H1 (cell line): ENCODE results near the gene PHF13. TPM values are rescaled to one million over a fixed set of nuclear protein-coding genes. Genes with fewer than 3 reads are reported as not detected.

Experiments used
- CTCF ChIA-PET: fragments of 300-600 bp; sonication (Branson Sonifier 250); formaldehyde crosslinking; loops from one replicate; lab custom pipeline; 2021; ENCODE audit not compliant: partially characterized antibody; lab: Charles Lee
- POLR2A ChIA-PET: fragments of 300-600 bp; sonication (Branson Sonifier 250); formaldehyde crosslinking; loops from one replicate; lab custom pipeline; 2021; ENCODE audit warnings: inconsistent platforms; ENCODE audit not compliant: partially characterized antibody; lab: Charles Lee
- DNase-seq, 2 experiments: peaks; one replicate each; pipeline versions ENCODE4 v3.0.0 to v3.0.0-alpha.2; 2010 to 2022; ENCODE audit warnings: low spot score in 2 of 2, low read depth in 1 of 2, mixed read lengths in 1 of 2
- FAIRE-seq: peaks from 2 replicates; lab custom pipeline; 2011; peaks lifted over from hg19 to GRCh38; lab: Jason Lieb, UNC
- H2AFZ ChIP-seq: 2 replicates; pipeline ENCODE4 v1.8.1; 2012; ENCODE audit warnings: low read length, inconsistent platforms
- H2AK5ac ChIP-seq: 2 replicates; pipeline ENCODE4 v1.6.1; 2013; ENCODE audit warnings: low read depth, low read length
- H2BK120ac ChIP-seq: replicated peaks from 2 replicates; pipeline ENCODE3; 2013; ENCODE audit warnings: low read depth, low read length, inconsistent platforms
- H2BK12ac ChIP-seq: 2 replicates; pipeline ENCODE4 v1.6.1; 2013; ENCODE audit warnings: low read depth, low read length
- H2BK15ac ChIP-seq: 2 replicates; pipeline ENCODE4 v1.6.1; 2013; ENCODE audit warnings: low read length
- H2BK20ac ChIP-seq: 2 replicates; pipeline ENCODE4 v1.6.1; 2013; ENCODE audit warnings: low read length
- H2BK5ac ChIP-seq: 2 replicates; pipeline ENCODE4 v1.6.1; 2013; ENCODE audit warnings: low read depth, low read length
- H3K14ac ChIP-seq: 2 replicates; pipeline ENCODE4 v1.6.1; 2013; ENCODE audit warnings: inconsistent platforms; ENCODE audit not compliant: insufficient read length
- H3K18ac ChIP-seq: 2 replicates; pipeline ENCODE4 v1.6.1; 2013; ENCODE audit warnings: low read length; ENCODE audit errors: extremely low read depth
- H3K23ac ChIP-seq: 2 replicates; pipeline ENCODE4 v1.6.1; 2013; ENCODE audit warnings: inconsistent platforms; ENCODE audit not compliant: insufficient read length
- H3K23me2 ChIP-seq: 2 replicates; pipeline ENCODE4 v1.6.1; 2013; ENCODE audit warnings: low read depth, low read length
- H3K27ac ChIP-seq: 2 replicates; pipeline ENCODE4 v1.6.1; 2011; ENCODE audit warnings: low read depth, low read length, inconsistent platforms
- H3K27me3 ChIP-seq, 4 experiments: replicated peaks in 1 of 4; 1 replicate in 1 of 4; 2 replicates in 3 of 4; pipeline versions ENCODE4 v1.6.1 to v1.8.1; 2011 to 2013; ENCODE audit warnings: low read length in 3 of 4, mild to moderate bottlenecking in 3 of 4, inconsistent platforms in 2 of 4, mixed read lengths in 2 of 4, moderate library complexity in 1 of 4; ENCODE audit not compliant: control insufficient read depth in 3 of 4, insufficient read depth in 3 of 4; ENCODE audit errors: extremely low read depth in 1 of 4
- H3K36me3 ChIP-seq, 4 experiments: 2 replicates each; pipeline versions ENCODE4 v1.6.1 to v1.8.1; 2011 to 2013; ENCODE audit warnings: mild to moderate bottlenecking in 4 of 4, low read length in 3 of 4, moderate library complexity in 2 of 4, control low read depth in 1 of 4, inconsistent platforms in 1 of 4; ENCODE audit not compliant: insufficient read depth in 4 of 4, control insufficient read depth in 2 of 4
- H3K4ac ChIP-seq: replicated peaks from 2 replicates; pipeline ENCODE3; 2013; ENCODE audit warnings: low read length, low read depth, mixed read lengths, inconsistent platforms; ENCODE audit not compliant: insufficient read length
- H3K4me1 ChIP-seq, 4 experiments: replicated peaks in 1 of 4; 1 replicate in 1 of 4; 2 replicates in 3 of 4; pipeline versions ENCODE4 v1.6.1 to v1.8.1; 2011 to 2013; ENCODE audit warnings: low read length in 3 of 4, inconsistent platforms in 2 of 4, mixed read lengths in 1 of 4; ENCODE audit not compliant: insufficient read depth in 4 of 4, control insufficient read depth in 3 of 4
- H3K4me2 ChIP-seq, 2 experiments: 2 replicates each; pipeline versions ENCODE4 v1.6.1 to v1.8.1; 2011 to 2013; ENCODE audit warnings: low read depth in 2 of 2, low read length in 2 of 2, control low read depth in 1 of 2, inconsistent platforms in 1 of 2, mild to moderate bottlenecking in 1 of 2; ENCODE audit not compliant: insufficient read depth in 1 of 2
- H3K4me3 ChIP-seq, 4 experiments: fragments of 200-600, 300-600 bp in 1 of 4; sonication (generic), shearing (Covaris generic), sonication (Bioruptor Twin) in 1 of 4; 2 replicates each; pipeline versions ENCODE4 v1.5.1 to v1.8.1; 2011 to 2016; ENCODE audit warnings: low read length in 4 of 4, low read depth in 3 of 4, control low read depth in 2 of 4, inconsistent platforms in 2 of 4, mild to moderate bottlenecking in 2 of 4, mixed read lengths in 1 of 4, moderate library complexity in 1 of 4; ENCODE audit not compliant: insufficient read depth in 2 of 4; ENCODE audit errors: extremely low read depth in 1 of 4
- H3K56ac ChIP-seq: replicated peaks from 2 replicates; pipeline ENCODE3; 2013; ENCODE audit warnings: low read depth, mild to moderate bottlenecking, mixed read lengths, low read length, inconsistent platforms; ENCODE audit not compliant: insufficient read length
- H3K79me1 ChIP-seq: 2 replicates; pipeline ENCODE4 v1.6.1; 2013; ENCODE audit warnings: low read depth, low read length, control low read depth
- H3K79me2 ChIP-seq, 2 experiments: 2 replicates each; pipeline versions ENCODE4 v1.6.1 to v1.8.1; 2012 to 2013; ENCODE audit warnings: low read length in 2 of 2, mild to moderate bottlenecking in 2 of 2, inconsistent platforms in 1 of 2; ENCODE audit not compliant: insufficient read depth in 2 of 2, control insufficient read depth in 1 of 2
- H3K9ac ChIP-seq, 4 experiments: replicated peaks in 1 of 4; 1 replicate in 1 of 4; 2 replicates in 3 of 4; pipeline versions ENCODE4 v1.6.1 to v1.8.1; 2011 to 2013; ENCODE audit warnings: low read depth in 3 of 4, low read length in 3 of 4, control low read depth in 2 of 4, mild to moderate bottlenecking in 2 of 4, moderate library complexity in 2 of 4, inconsistent platforms in 1 of 4; ENCODE audit errors: extremely low read depth in 1 of 4
- H3K9me3 ChIP-seq, 2 experiments: 2 replicates each; pipeline versions ENCODE4 v1.6.1 to v1.8.1; 2012 to 2013; ENCODE audit warnings: mild to moderate bottlenecking in 2 of 2, moderate library complexity in 2 of 2, control low read depth in 1 of 2, inconsistent platforms in 1 of 2, low read depth in 1 of 2, low read length in 1 of 2, mixed read lengths in 1 of 2; ENCODE audit not compliant: insufficient read depth in 2 of 2
- H4K20me1 ChIP-seq, 2 experiments: replicated peaks in 1 of 2; 2 replicates each; pipeline versions ENCODE3 to v1.8.1; 2011 to 2013; ENCODE audit warnings: inconsistent platforms in 2 of 2, low read length in 2 of 2, mild to moderate bottlenecking in 1 of 2; ENCODE audit not compliant: insufficient read depth in 2 of 2, control insufficient read depth in 1 of 2
- H4K5ac ChIP-seq: 2 replicates; pipeline ENCODE4 v1.6.1; 2013; ENCODE audit warnings: low read length, low read depth, mixed read lengths, inconsistent platforms; ENCODE audit not compliant: insufficient read length
- H4K8ac ChIP-seq: 2 replicates; pipeline ENCODE4 v1.8.0; 2013; ENCODE audit warnings: mild to moderate bottlenecking, moderate library complexity, low read length, inconsistent platforms; ENCODE audit not compliant: insufficient read depth; ENCODE audit errors: extremely low read depth
- H4K91ac ChIP-seq: replicated peaks from 2 replicates; pipeline ENCODE3; 2013; ENCODE audit warnings: low read length, mixed read lengths, inconsistent platforms; ENCODE audit not compliant: insufficient read length
- CREB1 ChIP-seq: IDR thresholded peaks from 2 replicates; pipeline ENCODE4 v1.6.1; 2012; ENCODE audit warnings: inconsistent platforms
- CTCF ChIP-seq, 3 experiments: IDR thresholded peaks; 1 replicate in 2 of 3; 2 replicates in 1 of 3; pipeline versions ENCODE4 v1.5.1 to v1.6.1; 2011; ENCODE audit warnings: low read length in 3 of 3, mild to moderate bottlenecking in 3 of 3, inconsistent platforms in 2 of 3, low read depth in 1 of 3, moderate library complexity in 1 of 3; ENCODE audit not compliant: insufficient read depth in 1 of 3; ENCODE audit errors: control extremely low read depth in 1 of 3
- GABPA ChIP-seq: IDR thresholded peaks from 2 replicates; pipeline ENCODE4 v1.6.1; 2011; ENCODE audit warnings: mild to moderate bottlenecking, low read length, moderate library complexity, borderline replicate concordance; ENCODE audit not compliant: insufficient read depth
- POLR2A ChIP-seq, 2 experiments: IDR thresholded peaks; 1 replicate in 1 of 2; 2 replicates in 1 of 2; pipeline ENCODE4 v1.6.1; 2011; ENCODE audit warnings: low read depth in 2 of 2, low read length in 2 of 2, mild to moderate bottlenecking in 2 of 2; ENCODE audit errors: control extremely low read depth in 1 of 2
- RNF2 ChIP-seq: fragments of 200-900, 300-1000 bp; sonication (generic); IDR thresholded peaks from 2 replicates; pipeline ENCODE4 v1.7.1; 2016; ENCODE audit warnings: borderline replicate concordance, low read depth, mild to moderate bottlenecking, antibody characterized with exemption, low read length; ENCODE audit not compliant: poor library complexity, severe bottlenecking; ENCODE audit errors: missing control alignments
- WGBS, 2 experiments: shearing (Covaris generic) in 1 of 2; methylation state at CpG; one replicate each; pipeline versions ENCODE4 v1.1.6 to v1.1.7; 2013 to 2015; ENCODE audit warnings: low lambda C conversion rate in 2 of 2, mixed read lengths in 2 of 2, inconsistent platforms in 1 of 2, low coverage in 1 of 2, missing lambda C conversion rate in 1 of 2; ENCODE audit not compliant: insufficient replicate concordance in 2 of 2, insufficient coverage in 1 of 2, insufficient read length in 1 of 2; ENCODE audit errors: extremely low coverage in 1 of 2, missing lambda C conversion rate in 1 of 2; 5-methylcytosine and 5-hydroxymethylcytosine counted together
- polyA plus RNA-seq, 7 experiments: library from polyadenylated mRNA; depleted of rRNA in 3 of 7; stranded (reverse) in 5 of 7; unstranded in 2 of 7; fragments of >200 nt in 5 of 7; fragments of 200-250 nt in 2 of 7; gene quantifications; 1 replicate in 5 of 7; 2 replicates in 1 of 7; 4 replicates in 1 of 7; pipeline versions ENCODE4 v1.2.1 to v1.2.3, GENCODE V29; 2011 to 2013; ENCODE audit warnings: missing spikeins in 2 of 7, mixed read lengths in 2 of 7
- total RNA-seq: library from RNA; stranded (reverse); fragmentation: NEBNext Ultra II Directional; extraction: Animal tissue kit (Norgen Biotek cat#: 25700); gene quantifications from 2 replicates; pipeline ENCODE4 v1.2.1, GENCODE V29; 2021

The PHF13 gene
- total and polyA plus RNA-seq, 2 of the 8 experiments (the other 6 are each of a cell fraction or from before 2014, with no cell fraction given) = 11.7 to 39.6 TPM

DNA sequence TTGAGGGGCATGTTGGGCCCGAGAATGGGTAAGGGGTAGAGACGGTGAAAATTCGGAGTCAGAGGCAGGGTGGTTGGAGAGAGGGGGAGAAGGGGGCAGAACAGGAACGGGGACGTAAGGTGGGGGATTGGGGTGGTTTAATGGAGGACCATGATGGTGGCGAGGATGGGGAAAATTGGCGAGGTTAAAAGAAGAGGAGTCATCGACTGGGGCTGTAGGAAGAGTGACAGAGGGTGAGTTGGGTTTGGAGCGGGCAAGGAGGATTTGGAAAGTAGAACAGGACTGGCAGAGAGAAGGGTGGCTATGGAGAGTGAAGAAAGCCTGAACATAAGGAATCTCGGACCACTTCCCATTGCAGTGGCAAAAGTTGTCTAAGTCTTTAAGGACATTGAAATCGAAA, 44.5 kb upstream of the PHF13 start:
- Histone ChIP-seq H3K9me3 (no peaks in the 10 kb centered on the region), H2BK20ac (no peak overlapping the region), H2BK5ac (no peak overlapping the region), H3K9ac (no peak overlapping the region), H3K79me2 (no peaks in the 10 kb centered on the region), H3K56ac (no peak overlapping the region), H2AK5ac (no peak overlapping the region), H3K23me2 (no peaks in the 10 kb centered on the region; the same call in 1 of the 2 replicates), H3K4me1 (peaks cover 0 to 2% (median under 1%) of the 10 kb centered on the region in 4 experiments; a peak in 2 of 7 replicates), H3K4ac (peak overlapping the region; percentile 23), H3K23ac (no peak overlapping the region), H3K4me3 (no peak overlapping the region), H4K91ac (no peak overlapping the region), H2BK120ac (no peak overlapping the region), H3K27ac (no peak overlapping the region), H2AFZ (no peak overlapping the region), H3K18ac (no peak overlapping the region), H4K5ac (no peak overlapping the region), H3K4me2 (no peak overlapping the region), H4K8ac (no peak overlapping the region), H4K20me1 (peaks cover 0 to 1% of the 10 kb centered on the region in 2 experiments), H3K36me3 (no peaks in the 10 kb centered on the region), H3K27me3 (peaks cover 0 to 2% (median 0%) of the 10 kb centered on the region in 4 experiments; a peak in 1 of 7 replicates), H2BK12ac (no peak overlapping the region), H2BK15ac (no peak overlapping the region), H3K79me1 (no peaks in the 10 kb centered on the region), H3K14ac (no peak overlapping the region)
- CTCF ChIA-PET = interaction anchor here (0.6 to 1.5 kb wide), 3 partner anchors 12 to 18 kb away, joined by 3 to 10 read pairs (median 3); partner anchors contain the start of gene NOL9
- POLR2A ChIA-PET = interaction anchor here (0.7 to 1.1 kb wide), 5 partner anchors 11 to 64 kb away, joined by 3 to 6 read pairs (median 4); partner anchors contain the start of gene KLHL21
- DNase-seq = no peak
- FAIRE-seq = no peak
- WGBS, 2 experiments = 87 to 100% methylated on average over 5 to 11 of the region's 11 CpGs
- no peak for TF ChIP-seq CTCF (IDR thresholded peaks at IDR 0.05; ENCODE audit: control extremely low read depth in 1 of 3, insufficient read depth in 1 of 3, low read depth in 1 of 3, low read length in 3 of 3)
- TF ChIP-seq POLR2A (IDR thresholded peaks at IDR 0.05; ENCODE audit: control extremely low read depth in 1 of 2, low read depth in 2 of 2, low read length in 2 of 2) = no peak
- TF ChIP-seq GABPA = no peak
- TF ChIP-seq CREB1 = no peak
- no peak for TF ChIP-seq RNF2
